Sigmoid colon (tissue), 3 donors: Measurements from ENCODE around the gene ANKIB1.

Source experiments
- CTCF ChIP-seq, 4 experiments: fragments of 450-650 bp in 3 of 4; fragments of 200-600 bp in 1 of 4; IDR thresholded peaks; one replicate each; pipeline ENCODE4 v1.5.1; 2016 to 2019; ENCODE audit warnings: antibody characterized with exemption in 4 of 4, mild to moderate bottlenecking in 3 of 4, moderate library complexity in 2 of 4
- POLR2A ChIP-seq, 2 donors: fragments of 450-650 bp; IDR thresholded peaks; one replicate each; pipeline ENCODE4 v1.6.1; 2016; ENCODE audit warnings: antibody characterized with exemption in 2 of 2, mild to moderate bottlenecking in 2 of 2, moderate library complexity in 2 of 2

DNA sequence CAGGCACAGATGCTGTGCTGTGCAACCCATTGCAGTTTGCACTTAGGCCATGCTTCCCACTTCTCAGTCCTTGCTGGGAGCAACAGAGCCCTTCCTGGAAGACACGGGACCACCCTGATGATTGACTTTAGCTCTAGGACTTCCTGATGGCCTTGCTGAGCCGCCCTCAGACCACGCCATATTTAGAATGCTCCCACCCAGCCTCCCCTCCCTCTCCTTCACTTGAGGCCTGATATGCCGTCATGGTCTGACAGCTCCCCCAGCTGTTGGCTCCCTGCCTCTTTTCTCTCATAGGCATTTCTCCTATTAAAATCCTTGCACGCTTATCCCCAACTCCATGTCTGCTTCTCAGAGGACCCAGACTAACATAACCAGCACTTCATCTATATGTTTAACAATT is 172.1 kb downstream of the ANKIB1 start:
- TF ChIP-seq CTCF (IDR thresholded peaks at IDR 0.05) = no peak
- no peak for TF ChIP-seq POLR2A (IDR thresholded peaks at IDR 0.05)
